GM12891 (cell line): Measurements from ENCODE around the gene IGSF8.

Experiments
- POLR2A ChIP-seq: IDR thresholded peaks from 2 replicates; pipeline ENCODE4 v1.6.1; 2011; ENCODE audit warnings: low read depth, low read length, control low read depth
- POLR2AphosphoS5 ChIP-seq: IDR thresholded peaks from 2 replicates; pipeline ENCODE4 v1.6.1; 2011; ENCODE audit warnings: low read depth, low read length, control low read depth
- POU2F2 ChIP-seq: IDR thresholded peaks from 2 replicates; pipeline ENCODE4 v1.6.1; 2011; ENCODE audit warnings: low read depth, mild to moderate bottlenecking, control low read depth, low read length, moderate library complexity
- SPI1 ChIP-seq: IDR thresholded peaks from 2 replicates; pipeline ENCODE4 v1.6.1; 2011; ENCODE audit warnings: low read depth, low read length, control low read depth
- TAF1 ChIP-seq: IDR thresholded peaks from 2 replicates; pipeline ENCODE4 v1.6.1; 2011; ENCODE audit warnings: low read depth, low read length, control low read depth

GRCh38 chr1:160043543-160043942 is 54.9 kb downstream of the IGSF8 start:
- TF ChIP-seq POLR2AphosphoS5 (no peak), TAF1 (no peak), POLR2A (no peak), SPI1 (no peak), POU2F2 (no peak)
